Parathyroid adenoma (tissue), 2 donors: Measurements from ENCODE around the gene ACSS2.

ENCODE experiments used
- H2AFZ ChIP-seq: fragments of 300-600 bp; sonication (generic); one replicate; pipeline ENCODE4 v1.7.0; 2017; ENCODE audit warnings: antibody characterized with exemption, mild to moderate bottlenecking
- H3K27ac ChIP-seq: fragments of 300-600 bp; sonication (generic); one replicate; pipeline ENCODE4 v1.7.0; 2017
- H3K27me3 ChIP-seq: fragments of 300-600 bp; sonication (generic); one replicate; pipeline ENCODE4 v1.7.0; 2017; ENCODE audit warnings: low read length; ENCODE audit not compliant: control insufficient read depth, insufficient read depth
- H3K36me3 ChIP-seq: fragments of 300-600 bp; sonication (generic); one replicate; pipeline ENCODE4 v1.7.0; 2017; ENCODE audit warnings: low read length; ENCODE audit not compliant: control insufficient read depth, insufficient read depth
- H3K4me1 ChIP-seq: fragments of 300-600 bp; sonication (generic); one replicate; pipeline ENCODE4 v1.7.0; 2017; ENCODE audit warnings: control low read depth
- H3K4me2 ChIP-seq: fragments of 300-600 bp; sonication (generic); one replicate; pipeline ENCODE4 v1.7.0; 2017; ENCODE audit warnings: low read length
- H3K4me3 ChIP-seq: fragments of 300-600 bp; sonication (generic); one replicate; pipeline ENCODE4 v1.7.0; 2017; ENCODE audit warnings: low read depth, low read length
- H3K79me2 ChIP-seq: fragments of 300-600 bp; sonication (generic); one replicate; pipeline ENCODE4 v1.7.0; 2017; ENCODE audit warnings: control low read depth
- H3K9ac ChIP-seq: fragments of 300-600 bp; sonication (generic); one replicate; pipeline ENCODE4 v1.7.0; 2017; ENCODE audit warnings: mild to moderate bottlenecking
- H3K9me3 ChIP-seq: fragments of 300-600 bp; sonication (generic); one replicate; pipeline ENCODE4 v1.7.0; 2017; ENCODE audit warnings: low read length; ENCODE audit not compliant: control insufficient read depth
- CTCF ChIP-seq: fragments of 300-600 bp; sonication (generic); IDR thresholded peaks from one replicate; pipeline ENCODE4 v1.7.0; 2017; ENCODE audit warnings: antibody characterized with exemption, mild to moderate bottlenecking
- donor health status: primary hyperparathyroidism.

Gene ACSS2

GRCh38 chr20:34927736-34928135, 51.3 kb downstream of the ACSS2 start:
- Histone ChIP-seq H3K27ac (no peak overlapping the region), H3K79me2 (no peaks in the 10 kb centered on the region), H3K9ac (no peak overlapping the region), H2AFZ (no peak overlapping the region), H3K4me1 (no peaks in the 10 kb centered on the region), H3K4me3 (no peak overlapping the region), H3K27me3 (no peaks in the 10 kb centered on the region), H3K9me3 (no peaks in the 10 kb centered on the region), H3K4me2 (no peak overlapping the region), H3K36me3 (no peaks in the 10 kb centered on the region)
- no peak for TF ChIP-seq CTCF

DNA sequence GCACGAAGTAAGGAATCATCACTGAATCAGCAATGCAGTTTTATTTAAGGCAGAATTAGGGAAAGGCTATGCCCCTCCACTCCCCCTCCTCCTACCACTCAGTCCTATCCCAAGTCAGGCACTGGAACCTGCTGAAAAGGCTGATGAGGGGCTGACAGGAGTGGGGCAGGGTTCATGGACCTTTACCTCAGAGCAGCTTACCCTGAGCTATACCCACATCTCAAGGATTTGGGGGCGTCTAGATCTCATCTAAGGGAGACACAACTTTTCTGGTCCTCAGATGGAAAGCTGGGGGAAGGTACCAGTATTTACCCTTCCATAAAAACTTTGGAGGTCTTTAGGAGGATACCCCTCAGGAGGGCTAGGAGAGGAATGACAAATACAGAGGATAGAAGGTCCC, 52.0 kb downstream of the ACSS2 start:
- Histone ChIP-seq H2AFZ (no peak overlapping the region), H3K27ac (no peak overlapping the region), H3K27me3 (no peaks in the 10 kb centered on the region), H3K9ac (no peak overlapping the region), H3K4me3 (no peak overlapping the region), H3K4me1 (no peaks in the 10 kb centered on the region), H3K4me2 (no peak overlapping the region), H3K36me3 (no peaks in the 10 kb centered on the region), H3K9me3 (no peaks in the 10 kb centered on the region), H3K79me2 (no peaks in the 10 kb centered on the region)
- TF ChIP-seq CTCF = no peak

- no peak for TF ChIP-seq CTCF
- Histone ChIP-seq H3K4me1 (no peaks in the 10 kb centered on the region), H3K9me3 (no peaks in the 10 kb centered on the region), H3K4me2 (no peak overlapping the region), H3K4me3 (no peak overlapping the region), H3K9ac (no peak overlapping the region), H3K79me2 (no peaks in the 10 kb centered on the region), H3K27ac (no peak overlapping the region), H3K27me3 (no peaks in the 10 kb centered on the region), H3K36me3 (no peaks in the 10 kb centered on the region), H2AFZ (no peak overlapping the region)
Measured at GRCh38 chr20:34931771-34932170, 55.4 kb downstream of the ACSS2 start.

DNA sequence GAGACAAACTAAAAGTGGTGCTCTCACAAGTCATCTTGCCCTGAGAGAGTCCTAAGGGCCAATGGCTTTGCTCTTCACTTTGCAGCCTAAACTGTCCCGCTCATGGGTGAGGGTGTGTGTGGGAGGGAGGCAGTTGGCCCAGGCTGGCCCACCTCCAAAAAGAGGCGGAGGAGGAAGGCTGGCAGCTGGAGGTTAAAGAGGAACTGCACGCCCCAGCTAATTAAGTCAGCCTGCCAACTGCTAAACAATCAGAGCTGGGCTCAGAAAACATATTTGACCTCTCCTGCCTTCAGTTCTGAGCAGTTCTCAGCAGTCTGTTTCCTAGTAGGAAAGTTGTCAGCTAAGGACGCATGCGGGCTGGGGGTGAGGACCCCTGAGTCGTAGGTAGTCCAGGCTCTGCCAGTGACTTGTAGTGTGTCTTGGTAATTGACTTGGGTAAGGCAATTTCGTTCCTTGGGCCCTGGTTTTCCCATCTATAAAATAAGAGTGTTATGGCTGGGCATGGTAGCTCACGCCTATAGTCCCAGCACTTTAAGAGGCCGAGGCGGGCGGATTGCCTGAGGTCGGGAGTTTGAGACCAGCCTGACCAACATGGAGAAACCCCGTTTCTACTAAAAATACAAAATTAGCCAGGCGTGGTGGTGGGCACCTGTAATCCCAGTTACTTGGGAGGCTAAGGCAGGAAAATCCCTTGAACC, 62.2 kb downstream of the ACSS2 start:
- H3K27ac ChIP-seq = no peak overlapping the region
- H2AFZ ChIP-seq = no peak overlapping the region
- no peaks in the 10 kb centered on the region for H3K79me2 ChIP-seq
- no peaks in the 10 kb centered on the region for H3K4me1 ChIP-seq
- H3K4me2 ChIP-seq = no peak overlapping the region
- no peak for TF ChIP-seq CTCF
- H3K4me3 ChIP-seq = no peak overlapping the region
- H3K36me3 ChIP-seq = no peaks in the 10 kb centered on the region
- H3K9me3 ChIP-seq = no peaks in the 10 kb centered on the region
- H3K9ac ChIP-seq = no peak overlapping the region
- no peaks in the 10 kb centered on the region for H3K27me3 ChIP-seq

DNA sequence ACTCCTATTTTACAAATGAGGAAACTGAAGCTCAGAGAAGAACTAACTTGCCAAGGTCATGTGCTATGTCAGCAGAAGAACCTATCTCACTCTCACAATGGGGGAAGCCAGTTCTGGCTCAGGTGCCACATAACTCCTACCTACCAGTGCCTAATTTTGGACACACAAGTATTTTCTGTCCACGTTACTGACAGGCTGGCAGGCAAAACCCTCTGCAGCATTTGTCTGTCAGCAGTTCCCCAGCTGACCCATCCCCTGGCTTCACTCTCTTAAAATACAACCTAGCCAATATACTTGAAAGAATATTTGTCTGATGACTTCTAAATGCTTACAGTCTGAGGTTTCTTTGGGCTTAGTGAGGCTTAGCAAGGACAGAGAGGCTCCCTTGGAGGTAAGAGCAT, 63.7 kb downstream of the ACSS2 start:
- no peaks in the 10 kb centered on the region for H3K4me1 ChIP-seq
- no peak overlapping the region for H2AFZ ChIP-seq
- H3K9ac ChIP-seq = no peak overlapping the region
- no peaks in the 10 kb centered on the region for H3K27me3 ChIP-seq
- H3K27ac ChIP-seq = no peak overlapping the region
- H3K9me3 ChIP-seq = no peaks in the 10 kb centered on the region
- TF ChIP-seq CTCF = no peak
- no peak overlapping the region for H3K4me2 ChIP-seq
- no peak overlapping the region for H3K4me3 ChIP-seq
- no peaks in the 10 kb centered on the region for H3K36me3 ChIP-seq
- no peaks in the 10 kb centered on the region for H3K79me2 ChIP-seq
